Stimulated activated CD4-positive, alpha-beta T cell treated with anti-CD3 and anti-CD28 coated beads, Interleukin-4, amount 100 ng/mL, for 48 hours (primary cell): ENCODE measurements around the gene DBF4B.

Experiments used
- DNase-seq, 2 donors: peaks; one replicate each; pipeline ENCODE4 v3.0.0-alpha.2; 2020; ENCODE audit warnings: low read depth in 2 of 2

DBF4B gene

GRCh38 chr17:44798356-44798755 is 89.9 kb downstream of the DBF4B start:
- DNase-seq, result no peak
